Fibroblast of skin of abdomen (primary cell): ENCODE results near the gene BEND4. TPM values are rescaled to one million over a fixed set of nuclear protein-coding genes. Genes with fewer than 3 reads are reported as not detected.
"Not testable (repeated sequence)": the region's sequence is repeated elsewhere in the genome, so short reads cannot be mapped to it uniquely, and the experiment has no call there.

Experiments
- DNase-seq: peaks from one replicate; pipeline ENCODE4 v3.0.0-alpha.2; 2013
- polyA plus RNA-seq, 2 experiments: library from polyadenylated mRNA; unstranded; fragments of 120-200 nt; gene quantifications; one replicate each; pipeline ENCODE4 v1.2.1, GENCODE V29; 2013; ENCODE audit not compliant: insufficient read length in 2 of 2

Gene BEND4
- not detected for polyA plus RNA-seq (2013, experiment 1 of 2; ENCODE audit: insufficient read length)
- not detected for polyA plus RNA-seq (2013, experiment 2 of 2; ENCODE audit: insufficient read length)

- DNase-seq = no peak
Measured at GRCh38 chr4:42152507-42153504, at the start of gene BEND4. Gene BEND4 (minus strand): TSS chr4:42152655. CDS start chr4:42152143, 512 bp downstream.

DNA sequence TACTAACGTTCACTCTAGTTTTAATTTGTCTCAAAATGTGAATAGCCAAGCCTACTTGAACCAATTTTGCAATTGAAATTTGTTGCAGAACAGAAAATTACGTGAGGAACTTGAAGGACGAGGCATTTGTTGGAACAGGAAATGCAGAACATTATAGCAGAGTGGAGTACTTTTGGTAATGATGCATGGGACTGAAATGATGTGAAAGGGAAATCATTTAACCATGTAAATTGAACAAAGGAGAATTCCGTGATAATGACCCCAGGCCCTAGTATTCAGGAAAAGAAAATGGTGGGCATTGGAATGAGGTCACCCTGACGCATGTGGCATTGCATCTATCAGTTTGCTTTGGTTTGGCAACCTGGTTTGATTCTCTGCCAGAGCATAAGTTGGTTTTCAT, 44.9 kb upstream of the BEND4 start:
- no peak for DNase-seq

- no peak for DNase-seq
Measured at GRCh38 chr4:42172921-42173320, 20.5 kb upstream of the BEND4 start.

- no peak for DNase-seq
Measured at GRCh38 chr4:42172128-42172790, 19.8 kb upstream of the BEND4 start.

GRCh38 chr4:42167709-42168108, 15.3 kb upstream of the BEND4 start:
- DNase-seq = no peak

GRCh38 chr4:42166186-42166585, 13.7 kb upstream of the BEND4 start:
- DNase-seq = not testable (repeated sequence)

DNA sequence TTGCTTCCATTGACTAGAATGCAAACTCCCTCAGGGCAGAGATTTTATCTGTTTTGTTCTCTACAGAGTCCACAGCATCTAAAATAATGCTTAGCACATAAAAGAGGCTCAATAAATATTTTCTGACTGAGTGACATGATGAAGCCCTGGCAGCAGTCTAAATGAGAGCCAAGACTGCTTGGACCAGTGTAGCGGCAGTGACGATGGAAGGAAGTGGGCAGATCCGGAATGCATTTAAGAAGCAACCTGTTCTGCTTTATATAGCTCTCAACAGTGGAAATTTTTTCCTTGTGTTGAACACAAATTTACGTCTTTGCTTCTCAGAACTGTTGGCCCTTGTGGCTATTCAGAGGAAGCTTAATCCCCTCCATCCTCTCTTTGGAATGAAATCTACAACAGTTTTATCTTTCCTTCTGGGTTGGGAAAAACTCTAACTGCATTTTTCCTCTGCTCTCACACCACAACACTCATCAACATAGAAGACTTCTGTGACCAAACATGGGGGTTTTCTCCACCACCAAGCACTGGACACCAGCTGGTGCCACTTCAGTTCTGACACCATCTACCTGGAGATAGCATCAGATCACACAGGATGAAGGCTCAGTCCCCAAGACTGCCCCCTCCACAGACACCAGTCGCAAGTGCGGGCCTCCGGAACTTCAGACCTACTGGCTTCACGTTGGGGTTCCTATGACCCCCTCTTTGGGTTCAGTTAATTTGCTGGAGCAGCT, 7.0 kb upstream of the BEND4 start:
- DNase-seq = no peak

GRCh38 chr4:42151568-42152506, 618 bp downstream of the BEND4 start:
- no peak for DNase-seq

DNA sequence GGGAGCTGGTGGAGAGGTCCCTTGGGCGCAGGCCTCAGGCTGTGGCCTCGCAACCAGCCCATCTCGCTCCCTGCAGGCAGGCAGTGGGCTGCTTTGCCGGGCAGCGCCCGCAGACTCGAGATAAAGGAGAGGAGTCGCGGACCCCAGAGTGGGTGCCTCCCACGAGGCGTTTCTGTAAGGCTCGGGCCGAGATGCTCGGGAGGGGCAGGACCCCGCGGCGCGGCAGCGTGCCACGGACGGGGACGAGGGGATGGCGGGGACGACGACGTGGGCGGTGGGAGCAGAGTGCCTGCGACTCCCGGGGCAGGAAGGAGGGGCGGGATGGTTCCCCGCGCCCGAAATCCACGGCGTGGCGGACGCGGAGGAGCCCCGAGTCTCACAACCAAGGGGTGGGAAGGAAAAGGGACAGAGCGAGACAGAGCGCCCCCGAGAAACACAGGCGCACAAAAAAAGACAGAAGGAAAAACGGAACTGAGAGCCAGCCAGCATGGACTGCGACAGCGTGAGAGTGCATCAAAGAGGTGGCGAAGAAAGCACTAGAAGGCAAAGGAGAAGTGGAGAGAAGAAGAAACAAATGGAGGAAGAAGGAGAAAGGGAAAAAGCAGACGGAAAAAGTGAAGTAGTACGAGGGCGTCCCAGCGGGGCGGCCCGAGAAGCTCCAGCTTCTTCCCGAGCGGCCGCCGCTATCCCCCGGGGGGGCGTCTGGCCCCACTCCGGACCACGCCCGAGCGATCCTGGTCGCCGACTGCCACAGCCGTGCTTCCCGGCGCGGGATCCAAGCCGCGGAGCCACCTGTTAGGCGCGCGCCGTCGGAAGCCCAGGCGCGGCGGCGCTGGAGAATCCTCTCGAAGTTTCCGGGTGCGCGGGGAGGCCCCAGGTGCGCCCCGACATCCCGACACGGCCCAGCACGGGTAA, 1.5 kb downstream of the BEND4 start:
- no peak for DNase-seq

DNA sequence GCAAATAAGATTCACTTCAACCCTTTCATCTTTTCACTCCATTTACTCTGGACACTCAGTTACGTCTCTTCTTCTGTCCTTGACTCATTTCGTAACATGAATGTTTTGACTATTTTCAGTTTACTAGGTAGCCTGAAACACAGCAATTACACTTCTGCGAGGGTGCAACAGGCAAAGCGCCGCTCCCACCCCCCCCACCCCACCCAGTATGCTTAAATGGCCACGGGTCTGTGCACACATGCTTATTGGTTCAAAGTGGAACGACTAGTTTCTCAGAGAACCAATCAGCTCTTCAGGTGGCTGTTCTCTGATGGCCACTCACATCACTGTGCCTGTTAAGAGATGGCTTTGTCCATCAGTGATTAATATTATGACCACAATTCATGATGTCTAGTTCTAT, 3.5 kb downstream of the BEND4 start:
- DNase-seq = no peak

DNA sequence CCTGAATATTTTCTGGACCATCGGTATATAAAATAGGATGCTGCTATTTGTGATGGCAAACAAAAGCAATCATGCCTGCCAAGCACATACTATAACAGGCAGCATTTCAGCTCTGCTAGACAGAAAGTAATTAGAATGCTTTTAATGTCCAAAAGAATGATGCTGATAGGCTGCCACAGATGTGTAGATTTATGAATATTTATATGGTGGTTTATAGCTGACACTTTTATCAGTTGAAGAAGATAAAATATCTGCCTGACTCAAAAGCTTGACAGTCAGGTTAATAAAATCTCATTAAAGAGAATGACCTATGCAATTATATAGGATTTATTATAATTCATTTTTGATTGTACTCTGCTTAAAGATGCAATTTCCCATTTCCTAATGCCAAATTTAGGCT, 4.0 kb downstream of the BEND4 start:
- DNase-seq = no peak

DNA sequence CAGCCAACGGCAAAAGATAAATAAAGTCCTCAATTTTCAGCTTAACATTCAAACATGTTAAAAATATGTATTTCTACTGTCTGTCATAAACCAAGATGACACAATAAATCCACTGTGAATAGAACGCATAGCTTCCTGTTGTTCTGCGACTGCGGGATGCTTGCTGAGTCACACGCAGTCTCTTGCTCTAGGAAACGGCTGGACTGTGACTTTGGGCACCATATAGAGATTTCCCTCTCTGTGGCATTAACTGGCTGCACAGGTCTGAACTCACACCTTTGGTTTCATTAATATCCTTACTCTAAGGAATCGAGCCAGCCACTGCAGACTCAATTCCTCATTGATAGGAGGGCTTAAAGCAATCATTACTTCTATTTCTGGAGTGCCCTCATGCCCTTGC, 8.4 kb downstream of the BEND4 start:
- DNase-seq = no peak

GRCh38 chr4:42142591-42142990, 9.9 kb downstream of the BEND4 start:
- DNase-seq = no peak

DNA sequence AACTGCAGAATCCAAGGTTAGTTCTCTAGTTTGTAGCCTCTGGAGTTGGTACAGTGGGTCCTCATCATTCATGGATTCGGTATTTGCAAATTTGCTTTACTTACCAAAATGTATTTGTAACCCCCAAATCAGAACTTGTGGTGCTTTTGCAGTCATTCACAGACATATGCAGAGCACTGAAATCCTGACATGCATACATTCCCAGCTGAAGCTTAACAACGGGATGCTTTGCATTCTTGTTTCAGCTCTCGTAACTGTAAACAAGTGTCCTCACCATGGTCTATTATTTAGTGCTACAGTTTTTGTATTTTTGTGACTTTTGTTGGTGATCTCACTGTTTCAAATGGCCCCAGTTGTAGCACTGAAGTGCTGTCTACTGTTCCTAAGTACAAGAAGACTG, 16.1 kb downstream of the BEND4 start:
- no peak for DNase-seq

- no peak for DNase-seq
Measured at GRCh38 chr4:42133006-42133405, 19.4 kb downstream of the BEND4 start.

DNA sequence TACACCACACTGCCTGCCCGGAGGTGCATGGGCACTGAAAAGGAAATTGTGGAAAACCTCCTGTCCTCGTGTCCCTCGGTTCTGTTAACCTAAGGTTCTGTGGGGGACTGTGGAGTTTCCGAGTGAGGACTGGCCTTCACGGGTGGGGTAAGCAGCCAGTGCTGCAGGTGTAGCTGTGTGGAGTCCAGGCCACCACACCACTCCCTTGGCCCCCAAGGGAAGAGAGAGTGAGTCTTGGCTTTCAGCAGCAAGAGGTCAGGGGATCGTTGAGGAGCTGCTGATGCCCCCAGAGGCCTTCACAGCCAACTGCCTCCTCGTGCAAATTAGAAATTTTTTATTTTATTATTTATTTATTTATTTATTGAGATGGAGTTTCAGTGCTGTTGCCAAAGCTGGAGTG, 20.4 kb downstream of the BEND4 start:
- no peak for DNase-seq

DNA sequence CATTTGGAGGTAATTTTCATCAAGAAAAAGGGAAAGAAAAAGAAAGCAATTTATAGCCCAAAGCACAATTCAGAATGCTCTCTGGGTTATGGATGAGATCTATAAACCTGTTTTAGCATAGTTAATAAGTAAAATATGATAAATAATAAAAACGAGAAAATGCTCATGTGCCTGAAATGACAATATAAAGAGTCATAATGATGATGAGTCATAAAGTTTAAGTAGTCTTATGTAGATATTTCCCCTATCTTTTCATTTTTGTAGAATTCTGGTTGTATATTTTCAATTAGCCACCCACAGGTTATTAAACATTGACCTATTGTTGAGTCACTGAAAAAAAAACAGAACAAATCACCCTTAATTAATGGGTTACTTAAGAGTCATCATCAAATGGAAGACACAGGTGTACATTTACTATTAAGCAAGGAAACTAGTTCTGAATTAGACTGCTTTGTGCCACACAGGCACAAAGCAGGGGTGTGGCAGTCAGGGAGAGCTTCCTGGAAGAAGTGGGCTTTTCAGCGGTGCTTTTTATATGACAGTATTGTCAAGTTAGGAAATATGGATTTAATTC, 29.3 kb downstream of the BEND4 start:
- no peak for DNase-seq

- DNase-seq = no peak
Measured at GRCh38 chr4:42122237-42122636, 30.2 kb downstream of the BEND4 start.

GRCh38 chr4:42119886-42120285, 32.6 kb downstream of the BEND4 start:
- DNase-seq = no peak

GRCh38 chr4:42112846-42113245, 39.6 kb downstream of the BEND4 start:
- no peak for DNase-seq
